IMR-90 (cell line): ENCODE data around the gene HAAO. TPM values are rescaled to one million over a fixed set of nuclear protein-coding genes. Genes with fewer than 3 reads are reported as not detected.

Experiments
- ATAC-seq: fragments of 200-7000 bp; cut with Tn5 transposase; 2 replicates; pipeline ENCODE4 v1.9.1; 2020; ENCODE audit warnings: low read depth, mild to moderate bottlenecking, moderate library complexity
- BruUV-seq: library from RNA; stranded (reverse); fragments of 400-500 nt; replicated peaks from 2 replicates; lab custom pipeline; 2021; lab: Mats Ljungman, UMichigan
- CTCF ChIA-PET: fragments of 300-600 bp; formaldehyde crosslinking; extraction: SDS; loops from one replicate; lab custom pipeline; 2021; ENCODE audit warnings: antibody characterized with exemption; lab: Yijun Ruan, JAX
- POLR2A ChIA-PET: fragments of 300-600 bp; sonication (Branson Sonifier 250); formaldehyde crosslinking; loops from one replicate; lab custom pipeline; 2022; ENCODE audit warnings: antibody characterized with exemption; ENCODE audit not compliant: unreplicated experiment; lab: Charles Lee
- DNase-seq: peaks from one replicate; pipeline ENCODE4 v3.0.0; 2013
- H2AFZ ChIP-seq: replicated peaks from 2 replicates; pipeline ENCODE3; 2013; ENCODE audit warnings: low read length, mild to moderate bottlenecking; ENCODE audit not compliant: poor library complexity
- H2AK5ac ChIP-seq: 2 replicates; pipeline ENCODE4 v1.6.1; 2013; ENCODE audit warnings: low read depth, low read length, inconsistent platforms
- H2AK9ac ChIP-seq: replicated peaks from 2 replicates; pipeline ENCODE3; 2013; ENCODE audit warnings: mild to moderate bottlenecking, low read depth, low read length, moderate library complexity; ENCODE audit not compliant: poor library complexity
- H2BK120ac ChIP-seq: 2 replicates; pipeline ENCODE4 v1.6.1; 2013; ENCODE audit warnings: low read depth, low read length, inconsistent platforms
- H2BK15ac ChIP-seq: 3 replicates; pipeline ENCODE4 v1.6.1; 2013; ENCODE audit warnings: low read depth, low read length, inconsistent platforms
- H2BK20ac ChIP-seq: 2 replicates; pipeline ENCODE4 v1.6.1; 2013; ENCODE audit warnings: low read depth, mild to moderate bottlenecking, inconsistent platforms, low read length, moderate library complexity
- H2BK5ac ChIP-seq: 2 replicates; pipeline ENCODE4 v1.6.1; 2013; ENCODE audit warnings: mild to moderate bottlenecking, low read depth, low read length, inconsistent platforms; ENCODE audit not compliant: poor library complexity, severe bottlenecking
- H3K14ac ChIP-seq: replicated peaks from 2 replicates; pipeline ENCODE4 v1.6.1; 2013; ENCODE audit warnings: low read depth, low read length, inconsistent platforms
- H3K18ac ChIP-seq: 2 replicates; pipeline ENCODE4 v1.6.1; 2013; ENCODE audit warnings: low read depth, low read length, control low read depth
- H3K23ac ChIP-seq: 2 replicates; pipeline ENCODE4 v1.6.1; 2013; ENCODE audit warnings: low read depth, low read length, inconsistent platforms
- H3K27ac ChIP-seq: 2 replicates; pipeline ENCODE4 v1.5.1; 2013; ENCODE audit warnings: mild to moderate bottlenecking, control low read depth, low read length; ENCODE audit not compliant: insufficient read depth
- H3K27me3 ChIP-seq: 2 replicates; pipeline ENCODE4 v1.6.1; 2013; ENCODE audit warnings: low read length; ENCODE audit not compliant: control insufficient read depth, insufficient read depth
- H3K36me3 ChIP-seq: 2 replicates; pipeline ENCODE4 v1.6.1; 2013; ENCODE audit warnings: low read length, mixed read lengths; ENCODE audit not compliant: control insufficient read depth, insufficient read depth
- H3K4ac ChIP-seq: 2 replicates; pipeline ENCODE4 v1.6.1; 2013; ENCODE audit warnings: low read depth, low read length, inconsistent platforms
- H3K4me1 ChIP-seq: 2 replicates; pipeline ENCODE4 v1.6.1; 2013; ENCODE audit warnings: low read length, mixed read lengths; ENCODE audit not compliant: control insufficient read depth, insufficient read depth
- H3K4me2 ChIP-seq: 2 replicates; pipeline ENCODE4 v1.6.1; 2013; ENCODE audit warnings: low read depth, mild to moderate bottlenecking, control low read depth, low read length, moderate library complexity
- H3K4me3 ChIP-seq: 2 replicates; pipeline ENCODE4 v1.5.1; 2013; ENCODE audit warnings: low read depth, mild to moderate bottlenecking, control low read depth, low read length, moderate library complexity; ENCODE audit not compliant: insufficient read depth
- H3K56ac ChIP-seq: 2 replicates; pipeline ENCODE4 v1.6.1; 2013; ENCODE audit warnings: low read length, inconsistent platforms; ENCODE audit not compliant: insufficient read depth; ENCODE audit errors: extremely low read depth
- H3K79me1 ChIP-seq, 2 experiments: 2 replicates each; pipeline ENCODE4 v1.6.1; 2013; ENCODE audit warnings: low read length in 2 of 2, inconsistent platforms in 1 of 2, low read depth in 1 of 2
- H3K9ac ChIP-seq: 2 replicates; pipeline ENCODE4 v1.6.1; 2013; ENCODE audit warnings: low read depth, low read length, control low read depth
- H3K9me1 ChIP-seq: 2 replicates; pipeline ENCODE4 v1.6.1; 2013; ENCODE audit warnings: low read length, inconsistent platforms; ENCODE audit not compliant: insufficient read depth
- H3K9me3 ChIP-seq: 2 replicates; pipeline ENCODE4 v1.6.1; 2013; ENCODE audit warnings: low read length; ENCODE audit not compliant: control insufficient read depth, insufficient read depth
- H4K20me1 ChIP-seq: 2 replicates; pipeline ENCODE4 v1.6.1; 2013; ENCODE audit warnings: low read length, inconsistent platforms; ENCODE audit not compliant: insufficient read depth
- H4K5ac ChIP-seq: 2 replicates; pipeline ENCODE4 v1.6.1; 2013; ENCODE audit warnings: mild to moderate bottlenecking, low read depth, low read length, control low read depth
- H4K8ac ChIP-seq, 2 experiments: 2 replicates each; pipeline ENCODE4 v1.6.1; 2013; ENCODE audit warnings: low read depth in 2 of 2, low read length in 2 of 2, control low read depth in 1 of 2, inconsistent platforms in 1 of 2
- H4K91ac ChIP-seq: 2 replicates; pipeline ENCODE4 v1.6.1; 2013; ENCODE audit warnings: low read depth, low read length, inconsistent platforms; ENCODE audit not compliant: insufficient read depth
- RAD21 ChIP-seq: IDR thresholded peaks from 2 replicates; pipeline ENCODE4 v1.6.1; 2012; ENCODE audit warnings: low read length, improper control_type of control experiment
- WGBS, 2 experiments: methylation state at CpG; one replicate each; pipeline versions ENCODE4 v1.1.5 to v1.1.7; 2013; ENCODE audit warnings: missing lambda C conversion rate in 2 of 2; ENCODE audit not compliant: insufficient read length in 1 of 2; ENCODE audit errors: extremely low coverage in 2 of 2; 5-methylcytosine and 5-hydroxymethylcytosine counted together
- dilution Hi-C: fragments of 300-500 bp; cut with HindIII; formaldehyde crosslinking; loops from one replicate; pipeline ENCODE4 v1.14.3; 2018; ENCODE audit warnings: low sequenced_read_pairs; ENCODE audit not compliant: unreplicated experiment
- in situ Hi-C: fragments of 300-500 bp; cut with MboI; formaldehyde crosslinking; loops from 3 replicates; pipeline ENCODE4 v1.14.3; 2019; ENCODE audit warnings: low sequenced_read_pairs, inconsistent platforms, mixed read lengths
- intact Hi-C: fragments of 100-400 bp; cut with micrococcal nuclease; formaldehyde crosslinking; loops from 2 replicates; pipeline ENCODE4 v1.10.0; 2022
- polyA plus RNA-seq, 3 experiments: library from polyadenylated mRNA; depleted of rRNA; stranded (reverse); fragments of >200 nt; gene quantifications; 2 replicates each; pipeline ENCODE4 v1.2.3, GENCODE V29; 2012; ENCODE audit warnings: low replicate concordance in 1 of 3
- total RNA-seq: library from RNA; depleted of rRNA; stranded (reverse); fragments of >200 nt; gene quantifications from 2 replicates; pipeline ENCODE4 v1.2.3, GENCODE V29; 2012
- TF ChIP-seq, protein P1 (sequence below): fragments of 150-350 bp; IDR thresholded peaks from 2 replicates; pipeline ENCODE4 v1.6.1; 2017; ENCODE audit warnings: mild to moderate bottlenecking, antibody characterized with exemption, low read length, low read depth

HAAO gene
- total and polyA plus RNA-seq, 2 of the 4 experiments (the other 2 are of a cell fraction): 0.05 to 0.18 TPM

DNA sequence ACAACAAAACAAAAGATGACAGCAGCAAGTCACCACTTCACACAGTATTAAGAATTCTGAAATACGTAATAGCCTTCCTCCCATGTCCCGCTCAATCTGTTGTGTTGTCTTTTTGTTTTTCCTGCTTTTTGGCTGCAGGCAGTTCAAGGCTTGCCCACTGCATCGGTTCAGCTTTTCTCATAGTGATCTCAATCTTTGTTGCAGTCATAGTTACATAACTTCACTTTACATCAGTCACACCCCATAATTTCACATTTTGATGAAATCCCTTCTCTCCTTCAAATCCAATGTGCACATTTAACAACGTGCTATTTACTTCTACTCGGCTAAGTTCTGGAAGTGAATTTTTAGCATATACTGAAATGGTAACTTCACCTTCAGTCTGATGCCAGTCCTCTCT, 33.8 kb upstream of the HAAO start:
- dilution Hi-C loops: no loop called here
- no peak overlapping the region for H2AFZ ChIP-seq
- POLR2A ChIA-PET: no interaction called here
- no peak overlapping the region for H3K23ac ChIP-seq
- H3K27me3 ChIP-seq: peaks cover 7% of the 10 kb centered on the region
- no peak overlapping the region for H3K9ac ChIP-seq
- H2BK15ac ChIP-seq: no peak overlapping the region
- 0 out of 2 replicates have a peak, but pooled peaks cover 3% of the 10 kb centered on the region for H4K20me1 ChIP-seq
- DNase-seq: no peak
- H3K36me3 ChIP-seq: no peaks in the 10 kb centered on the region
- H3K56ac ChIP-seq: no peak overlapping the region
- ATAC-seq: no peak
- no peak overlapping the region for H2AK5ac ChIP-seq
- no TSS peak for BruUV-seq
- H3K4me3 ChIP-seq: no peak overlapping the region
- no peak overlapping the region for H2BK5ac ChIP-seq
- CTCF ChIA-PET: no interaction called here
- in situ Hi-C loops: loop anchor here (25.0 kb wide), 1 partner anchor 736 kb away; no protein-coding TSS in a partner anchor
- H4K8ac ChIP-seq: no peak overlapping the region
- no peak for TF ChIP-seq RAD21
- TF ChIP-seq, protein P1, sequence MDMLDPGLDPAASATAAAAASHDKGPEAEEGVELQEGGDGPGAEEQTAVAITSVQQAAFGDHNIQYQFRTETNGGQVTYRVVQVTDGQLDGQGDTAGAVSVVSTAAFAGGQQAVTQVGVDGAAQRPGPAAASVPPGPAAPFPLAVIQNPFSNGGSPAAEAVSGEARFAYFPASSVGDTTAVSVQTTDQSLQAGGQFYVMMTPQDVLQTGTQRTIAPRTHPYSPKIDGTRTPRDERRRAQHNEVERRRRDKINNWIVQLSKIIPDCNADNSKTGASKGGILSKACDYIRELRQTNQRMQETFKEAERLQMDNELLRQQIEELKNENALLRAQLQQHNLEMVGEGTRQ: no peak
- no peak overlapping the region for H2BK120ac ChIP-seq
- H3K4me2 ChIP-seq: no peak overlapping the region
- no peak overlapping the region for H2BK20ac ChIP-seq
- H4K5ac ChIP-seq: no peak overlapping the region
- H3K4ac ChIP-seq: no peak overlapping the region
- H3K18ac ChIP-seq: no peak overlapping the region
- H3K27ac ChIP-seq: no peak overlapping the region
- H2AK9ac ChIP-seq: no peak overlapping the region
- H3K9me3 ChIP-seq: no peaks in the 10 kb centered on the region
- no peak overlapping the region for H3K14ac ChIP-seq
- no peak overlapping the region for H4K91ac ChIP-seq
- WGBS, 2 experiments: 85% methylated on average over 2 of the region's 5 CpGs; no CpG with 5 or more reads in 1 of the 2 experiments
- peaks cover 2% of the 10 kb centered on the region; the same call in 1 of the 2 replicates for H3K4me1 ChIP-seq
- intact Hi-C loops: loop anchor here (10.0 kb wide), 1 partner anchor 331 kb away; the partner anchor contains the start of gene KCNG3
- H3K79me1 ChIP-seq: no peaks in the 10 kb centered on the region
- peaks cover 6% of the 10 kb centered on the region; the same call in 1 of the 2 replicates for H3K9me1 ChIP-seq
